Caco-2 (cell line): ENCODE data around the gene PTTG1IP. TPM values are rescaled to one million over a fixed set of nuclear protein-coding genes. Genes with fewer than 3 reads are reported as not detected.

Source experiments
- BruUV-seq: library from RNA; stranded (reverse); fragments of 400-500 nt; replicated peaks from 2 replicates; lab custom pipeline; 2021; lab: Mats Ljungman, UMichigan
- CTCF ChIA-PET: fragments of 300-600 bp; sonication (Branson Sonifier 250); formaldehyde crosslinking; loops from one replicate; lab custom pipeline; 2022; ENCODE audit warnings: antibody characterized with exemption; lab: Charles Lee
- POLR2A ChIA-PET: fragments of 300-600 bp; sonication (Branson Sonifier 250); formaldehyde crosslinking; loops from one replicate; lab custom pipeline; 2022; ENCODE audit warnings: antibody characterized with exemption; lab: Charles Lee
- DNase-seq, 2 experiments: peaks; one replicate each; pipeline versions ENCODE4 v3.0.0 to v3.0.0-alpha.2; 2020 to 2022
- H3K27me3 ChIP-seq: replicated peaks from 2 replicates; pipeline ENCODE4 v1.6.0; 2011; ENCODE audit warnings: low read length; ENCODE audit not compliant: control insufficient read depth, insufficient read depth
- H3K36me3 ChIP-seq: 2 replicates; pipeline ENCODE4 v1.5.1; 2011; ENCODE audit warnings: low read length; ENCODE audit not compliant: control insufficient read depth, insufficient read depth
- H3K4me1 ChIP-seq: fragments of 250-450 bp; sonication (Bioruptor Pico); 2 replicates; pipeline ENCODE4 v1.5.1; 2020; ENCODE audit warnings: mild to moderate bottlenecking
- H3K4me3 ChIP-seq: 2 replicates; pipeline ENCODE4 v1.5.1; 2011; ENCODE audit warnings: low read depth, mild to moderate bottlenecking, control low read depth, low read length
- H3K9me3 ChIP-seq: fragments of 250-450 bp; sonication (Bioruptor Pico); 2 replicates; pipeline ENCODE4 v1.5.1; 2020; ENCODE audit warnings: mild to moderate bottlenecking, moderate library complexity
- H3K27ac Mint-ChIP-seq: one replicate; pipeline ENCODE4 v1.8.0; 2022; ENCODE audit warnings: mixed read lengths; ENCODE audit not compliant: unreplicated experiment
- H3K27me3 Mint-ChIP-seq: one replicate; pipeline ENCODE4 v1.8.0; 2022; ENCODE audit warnings: mixed read lengths; ENCODE audit not compliant: insufficient read depth, unreplicated experiment
- H3K36me3 Mint-ChIP-seq: one replicate; pipeline ENCODE4 v1.8.0; 2022; ENCODE audit warnings: mild to moderate bottlenecking, mixed read lengths; ENCODE audit not compliant: insufficient read depth, unreplicated experiment
- H3K4me1 Mint-ChIP-seq: one replicate; pipeline ENCODE4 v1.8.0; 2022; ENCODE audit warnings: low read depth, mixed read lengths; ENCODE audit not compliant: unreplicated experiment
- H3K4me3 Mint-ChIP-seq: one replicate; pipeline ENCODE4 v1.8.0; 2022; ENCODE audit warnings: mild to moderate bottlenecking, moderate library complexity, mixed read lengths; ENCODE audit not compliant: unreplicated experiment
- H3K9me3 Mint-ChIP-seq: one replicate; pipeline ENCODE4 v1.8.0; 2022; ENCODE audit warnings: mixed read lengths; ENCODE audit not compliant: unreplicated experiment
- intact Hi-C: fragments of 100-400 bp; cut with micrococcal nuclease; formaldehyde crosslinking; loops from one replicate; pipeline ENCODE4 v1.10.0; 2022; ENCODE audit not compliant: unreplicated experiment
- total RNA-seq: library from RNA; stranded (reverse); gene quantifications from 2 replicates; pipeline ENCODE4 v1.2.3, GENCODE V29; 2022
- TF ChIP-seq, protein P1 (sequence below), 2 experiments: fragments of 200-600 bp in 1 of 2; IDR thresholded peaks; 1 replicate in 1 of 2; 2 replicates in 1 of 2; pipeline versions ENCODE4 v1.5.1 to v1.8.0; 2011 to 2022; ENCODE audit warnings: antibody characterized with exemption in 1 of 2, control low read depth in 1 of 2, inconsistent platforms in 1 of 2, low read depth in 1 of 2, low read length in 1 of 2, mild to moderate bottlenecking in 1 of 2, moderate library complexity in 1 of 2; ENCODE audit not compliant: insufficient read depth in 1 of 2, severe bottlenecking in 1 of 2, unreplicated experiment in 1 of 2

Gene PTTG1IP
- total RNA-seq, 1 experiment from 2014 or later: 296 TPM

DNA sequence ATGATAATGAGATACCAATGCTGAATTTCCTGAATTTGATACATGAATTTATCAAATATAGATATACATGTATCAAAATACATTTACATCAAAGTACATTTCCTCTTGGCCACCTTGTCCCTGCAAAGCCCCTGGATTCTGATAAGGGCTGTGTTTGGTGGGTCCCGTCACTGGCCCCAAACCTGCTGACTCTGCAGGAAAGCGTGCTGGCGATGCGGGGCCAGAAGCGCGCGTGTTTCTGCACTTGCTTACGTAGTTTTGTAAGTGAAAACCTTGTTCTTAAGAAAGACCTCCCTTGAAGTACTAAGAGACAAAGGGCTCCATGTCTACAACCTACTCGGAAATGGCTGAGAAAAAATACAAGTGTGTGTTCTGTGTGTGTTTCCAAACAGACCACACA lies 36.2 kb upstream of the PTTG1IP start:
- H3K9me3 Mint-ChIP-seq: no peaks in the 10 kb centered on the region
- TF ChIP-seq, protein P1, sequence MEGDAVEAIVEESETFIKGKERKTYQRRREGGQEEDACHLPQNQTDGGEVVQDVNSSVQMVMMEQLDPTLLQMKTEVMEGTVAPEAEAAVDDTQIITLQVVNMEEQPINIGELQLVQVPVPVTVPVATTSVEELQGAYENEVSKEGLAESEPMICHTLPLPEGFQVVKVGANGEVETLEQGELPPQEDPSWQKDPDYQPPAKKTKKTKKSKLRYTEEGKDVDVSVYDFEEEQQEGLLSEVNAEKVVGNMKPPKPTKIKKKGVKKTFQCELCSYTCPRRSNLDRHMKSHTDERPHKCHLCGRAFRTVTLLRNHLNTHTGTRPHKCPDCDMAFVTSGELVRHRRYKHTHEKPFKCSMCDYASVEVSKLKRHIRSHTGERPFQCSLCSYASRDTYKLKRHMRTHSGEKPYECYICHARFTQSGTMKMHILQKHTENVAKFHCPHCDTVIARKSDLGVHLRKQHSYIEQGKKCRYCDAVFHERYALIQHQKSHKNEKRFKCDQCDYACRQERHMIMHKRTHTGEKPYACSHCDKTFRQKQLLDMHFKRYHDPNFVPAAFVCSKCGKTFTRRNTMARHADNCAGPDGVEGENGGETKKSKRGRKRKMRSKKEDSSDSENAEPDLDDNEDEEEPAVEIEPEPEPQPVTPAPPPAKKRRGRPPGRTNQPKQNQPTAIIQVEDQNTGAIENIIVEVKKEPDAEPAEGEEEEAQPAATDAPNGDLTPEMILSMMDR (IDR thresholded peaks at IDR 0.05; ENCODE audit: insufficient read depth in 1 of 2, low read depth in 1 of 2, low read length in 1 of 2, severe bottlenecking in 1 of 2, unreplicated experiment in 1 of 2): no peak
- H3K27me3 Mint-ChIP-seq: peaks cover 4% of the 10 kb centered on the region
- no TSS peak for BruUV-seq
- no peaks in the 10 kb centered on the region for H3K9me3 ChIP-seq
- H3K36me3 Mint-ChIP-seq: no peaks in the 10 kb centered on the region
- H3K4me1 Mint-ChIP-seq: no peaks in the 10 kb centered on the region
- DNase-seq: no peak
- H3K4me3 Mint-ChIP-seq: no peak overlapping the region
- POLR2A ChIA-PET: no interaction called here
- no peaks in the 10 kb centered on the region for H3K36me3 ChIP-seq
- H3K4me3 ChIP-seq: no peak overlapping the region
- intact Hi-C loops: no loop called here
- no peaks in the 10 kb centered on the region for H3K4me1 ChIP-seq
- CTCF ChIA-PET: no interaction called here
- no peaks in the 10 kb centered on the region for H3K27me3 ChIP-seq
- no peak overlapping the region for H3K27ac Mint-ChIP-seq

DNA sequence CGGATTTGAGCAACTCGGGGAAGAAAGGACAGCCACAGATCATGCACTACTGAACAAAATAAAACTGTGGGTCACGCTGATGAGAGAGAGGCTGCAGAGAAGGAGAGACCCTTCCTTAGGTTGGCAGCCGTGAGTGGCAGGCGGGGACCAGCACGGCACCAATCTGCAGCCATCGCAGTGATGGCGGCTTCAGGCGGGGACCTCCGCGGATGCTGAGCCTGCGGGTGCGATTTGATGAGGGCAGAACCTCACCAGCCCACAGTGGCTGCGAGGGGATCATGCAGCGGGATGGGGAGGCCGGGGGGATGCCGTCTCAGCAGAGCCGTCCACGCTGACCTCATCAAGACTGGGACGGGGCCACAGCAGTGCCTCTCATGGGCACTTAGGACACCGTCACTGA lies 35.4 kb upstream of the PTTG1IP start:
- CTCF ChIA-PET: no interaction called here
- H3K4me1 ChIP-seq: no peaks in the 10 kb centered on the region

DNA sequence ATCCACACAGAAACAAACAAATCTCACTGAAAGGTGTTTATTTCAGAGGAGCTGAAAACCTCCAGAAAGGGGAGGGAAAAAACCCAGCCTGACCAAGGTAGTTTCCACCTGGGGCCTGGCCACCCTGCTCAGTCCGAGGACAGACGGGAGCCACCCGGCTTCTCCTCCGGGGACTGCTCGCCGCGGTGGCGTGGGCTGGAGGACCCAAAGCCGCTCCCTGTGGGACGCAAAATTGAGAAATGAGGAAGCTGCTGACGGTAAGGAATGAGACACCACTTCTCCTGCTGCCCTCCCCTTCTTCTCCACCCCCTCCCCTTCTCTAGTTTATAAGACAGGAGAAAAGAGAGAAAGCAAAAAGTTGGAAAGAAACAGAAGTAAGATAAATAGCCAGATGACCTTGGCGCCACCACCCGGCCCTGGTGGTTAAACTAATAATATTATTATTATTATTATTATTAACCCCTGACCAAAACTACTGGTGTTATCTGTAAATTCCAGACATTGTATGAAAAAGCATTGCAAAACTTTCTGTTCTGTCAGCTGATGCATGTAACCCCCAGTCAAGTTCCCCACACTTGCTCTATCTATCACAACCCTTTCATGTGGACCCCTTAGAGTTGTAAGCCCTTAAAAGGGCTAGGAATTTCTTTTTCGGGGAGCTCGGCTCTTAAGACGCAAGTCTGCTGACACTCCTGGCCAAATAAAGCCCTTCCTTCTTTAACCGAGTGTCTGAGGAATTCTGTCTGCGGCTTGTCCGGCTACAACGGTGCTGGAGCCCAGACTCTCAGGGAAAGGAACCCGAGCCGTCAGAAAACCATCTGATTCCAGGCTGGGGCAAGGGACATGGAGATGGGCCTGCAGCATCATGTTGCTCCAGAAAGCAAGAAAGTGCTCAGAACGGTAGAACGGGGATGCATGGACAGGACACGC lies 34.7 kb upstream of the PTTG1IP start:
- H3K27ac Mint-ChIP-seq: no peak overlapping the region
- intact Hi-C loops: no loop called here
- DNase-seq: no peak
- no peaks in the 10 kb centered on the region for H3K4me1 Mint-ChIP-seq
- Histone ChIP-seq H3K4me1 (no peaks in the 10 kb centered on the region), H3K36me3 (no peaks in the 10 kb centered on the region), H3K27me3 (no peaks in the 10 kb centered on the region), H3K4me3 (no peak overlapping the region), H3K9me3 (no peaks in the 10 kb centered on the region)
- no peaks in the 10 kb centered on the region for H3K36me3 Mint-ChIP-seq
- CTCF ChIA-PET: interaction anchor here (1.0 kb wide), 1 partner anchor 19 kb away, joined by 3 read pairs; no protein-coding TSS in a partner anchor
- H3K4me3 Mint-ChIP-seq: no peak overlapping the region
- H3K27me3 Mint-ChIP-seq: peaks cover 4% of the 10 kb centered on the region
- POLR2A ChIA-PET: no interaction called here
- no TSS peak for BruUV-seq
- H3K9me3 Mint-ChIP-seq: no peaks in the 10 kb centered on the region
- TF ChIP-seq, protein P1 (IDR thresholded peaks at IDR 0.05; ENCODE audit: insufficient read depth in 1 of 2, low read depth in 1 of 2, low read length in 1 of 2, severe bottlenecking in 1 of 2, unreplicated experiment in 1 of 2): no peak

More for the DNA sequence above, 35.4 kb upstream of the PTTG1IP start:
- Mint-ChIP-seq H3K9me3 (no peaks in the 10 kb centered on the region), H3K36me3 (no peaks in the 10 kb centered on the region), H3K27ac (no peak overlapping the region), H3K4me1 (no peaks in the 10 kb centered on the region), H3K4me3 (no peak overlapping the region), H3K27me3 (peaks cover 4% of the 10 kb centered on the region)
- no peaks in the 10 kb centered on the region for H3K27me3 ChIP-seq
- H3K36me3 ChIP-seq: no peaks in the 10 kb centered on the region
- POLR2A ChIA-PET: no interaction called here
- TF ChIP-seq, protein P1 (IDR thresholded peaks at IDR 0.05; ENCODE audit: insufficient read depth in 1 of 2, low read depth in 1 of 2, low read length in 1 of 2, severe bottlenecking in 1 of 2, unreplicated experiment in 1 of 2): no peak
- intact Hi-C loops: no loop called here
- H3K4me3 ChIP-seq: no peak overlapping the region
- no TSS peak for BruUV-seq
- no peaks in the 10 kb centered on the region for H3K9me3 ChIP-seq
- DNase-seq: no peak
